Sigmoid colon (tissue), 4 donors: ENCODE data around the gene HECW1.

Experiments used
- POLR2A ChIP-seq, 2 donors: fragments of 450-650 bp; IDR thresholded peaks; one replicate each; pipeline ENCODE4 v1.6.1; 2016; ENCODE audit warnings: antibody characterized with exemption in 2 of 2, mild to moderate bottlenecking in 2 of 2, moderate library complexity in 2 of 2
- POLR2AphosphoS5 ChIP-seq, 4 donors: sonication (generic); formaldehyde crosslinking; IDR thresholded peaks; one replicate each; pipeline ENCODE4 v1.6.1; 2017; ENCODE audit warnings: antibody characterized with exemption in 4 of 4

DNA sequence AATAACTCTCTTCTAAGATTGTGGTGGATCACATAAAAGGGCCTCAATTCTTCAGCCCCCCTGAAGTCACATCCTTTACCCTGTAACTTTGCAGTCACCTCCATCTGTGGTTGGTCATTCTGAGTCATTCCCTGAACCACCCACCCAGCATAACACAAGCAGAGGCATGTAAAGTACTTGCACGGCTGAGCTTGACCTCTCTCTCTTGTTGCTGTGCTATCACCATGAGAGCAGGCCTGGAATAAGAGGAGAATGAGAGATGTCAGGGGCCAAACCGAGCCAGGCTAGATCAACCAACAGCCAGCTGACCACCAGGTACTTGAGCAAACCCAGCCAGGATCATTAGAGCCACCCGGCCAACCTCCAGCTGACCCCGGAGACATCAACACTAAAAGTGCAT, 457.0 kb downstream of the HECW1 start:
- TF ChIP-seq POLR2A (IDR thresholded peaks at IDR 0.05): no peak
- no peak for TF ChIP-seq POLR2AphosphoS5 (IDR thresholded peaks at IDR 0.05)
